Neural cell (in vitro differentiated cells): ENCODE results near the gene KMO. TPM values are rescaled to one million over a fixed set of nuclear protein-coding genes. Genes with fewer than 3 reads are reported as not detected.
A peak's percentile ranks its signal among the peaks of the same experiment; 100 is the strongest.

Experiments
- H2AFZ ChIP-seq: fragments of 200-600, 300-800 bp; sonication (generic), shearing (Covaris generic); 2 replicates; pipeline ENCODE4 v1.6.0; 2014; ENCODE audit warnings: low read depth, mild to moderate bottlenecking, antibody characterized with exemption, low read length, moderate library complexity
- H3F3A ChIP-seq: fragments of 200-600 bp; shearing (Covaris generic); 2 replicates; pipeline ENCODE4 v1.6.1; 2016; ENCODE audit warnings: mild to moderate bottlenecking, moderate library complexity, mixed read lengths, antibody characterized with exemption, low read length; ENCODE audit not compliant: insufficient read depth, poor library complexity, severe bottlenecking
- H3K27ac ChIP-seq: fragments of 200-600, 300-800 bp; sonication (generic), shearing (Covaris generic); 2 replicates; pipeline ENCODE4 v1.5.1; 2014; ENCODE audit warnings: mild to moderate bottlenecking, low read length, moderate library complexity
- H3K27me3 ChIP-seq: fragments of 300-800, 200-600 bp; sonication (generic), shearing (Covaris generic); 2 replicates; pipeline ENCODE4 v1.6.0; 2014; ENCODE audit warnings: mild to moderate bottlenecking, low read depth, low read length, moderate library complexity; ENCODE audit not compliant: insufficient read depth
- H3K36me3 ChIP-seq: fragments of 300-800, 200-600 bp; sonication (generic), shearing (Covaris generic); 2 replicates; pipeline ENCODE4 v1.5.1; 2014; ENCODE audit warnings: mild to moderate bottlenecking, antibody characterized with exemption, low read length, moderate library complexity; ENCODE audit not compliant: insufficient read depth
- H3K4me2 ChIP-seq: fragments of 300-800, 200-600 bp; sonication (generic), shearing (Covaris generic); 2 replicates; pipeline ENCODE4 v1.6.0; 2014; ENCODE audit warnings: mild to moderate bottlenecking, low read length
- H3K4me3 ChIP-seq: fragments of 300-800, 200-600 bp; sonication (generic), shearing (Covaris generic); 2 replicates; pipeline ENCODE4 v1.5.1; 2014; ENCODE audit warnings: mild to moderate bottlenecking, low read length, moderate library complexity
- H3K79me2 ChIP-seq: fragments of 200-600 bp; shearing (Covaris generic); replicated peaks from 2 replicates; pipeline ENCODE4 v1.6.0; 2014; ENCODE audit warnings: mild to moderate bottlenecking, low read length, moderate library complexity; ENCODE audit not compliant: insufficient read depth
- H3K9ac ChIP-seq: fragments of 300-800, 200-600 bp; sonication (generic), shearing (Covaris generic); 2 replicates; pipeline ENCODE4 v1.6.1; 2016; ENCODE audit warnings: mild to moderate bottlenecking, low read length, mixed read lengths
- H3K9me2 ChIP-seq: fragments of 200-600 bp; shearing (Covaris generic); 2 replicates; pipeline ENCODE4 v1.6.1; 2016; ENCODE audit warnings: mild to moderate bottlenecking, low read length, mixed read lengths; ENCODE audit not compliant: insufficient read depth
- H3K9me3 ChIP-seq: fragments of 200-600, 300-800 bp; sonication (generic), shearing (Covaris generic); 2 replicates; pipeline ENCODE4 v1.6.1; 2016; ENCODE audit warnings: mild to moderate bottlenecking, mixed run types, low read length, moderate library complexity, mixed read lengths
- H4K20me1 ChIP-seq: fragments of 200-600 bp; shearing (Covaris generic); 2 replicates; pipeline ENCODE4 v1.6.1; 2016; ENCODE audit warnings: mild to moderate bottlenecking, mixed run types; ENCODE audit not compliant: insufficient read depth
- EP300 ChIP-seq: fragments of 450-650 bp; conservative IDR thresholded peaks from 2 replicates; pipeline ENCODE4 v1.6.1; 2014; ENCODE audit warnings: antibody characterized with exemption, mild to moderate bottlenecking, moderate library complexity; ENCODE audit not compliant: poor library complexity, severe bottlenecking
- EZH2 ChIP-seq: fragments of 200-600, 300-800 bp; shearing (Covaris generic), sonication (generic); IDR thresholded peaks from 2 replicates; pipeline ENCODE4 v1.6.1; 2014; ENCODE audit warnings: antibody characterized with exemption, low read length, borderline replicate concordance, mild to moderate bottlenecking; ENCODE audit not compliant: insufficient read depth, poor library complexity, severe bottlenecking
- MXI1 ChIP-seq: fragments of 450-650 bp; conservative IDR thresholded peaks from 2 replicates; pipeline ENCODE4 v1.6.1; 2014; ENCODE audit warnings: antibody characterized with exemption, mild to moderate bottlenecking; ENCODE audit not compliant: poor library complexity, severe bottlenecking
- POLR2AphosphoS5 ChIP-seq: IDR thresholded peaks from 2 replicates; pipeline ENCODE4 v1.6.1; 2012
- RAD21 ChIP-seq: fragments of 450-650 bp; conservative IDR thresholded peaks from 2 replicates; pipeline ENCODE4 v1.6.1; 2014; ENCODE audit warnings: antibody characterized with exemption, mild to moderate bottlenecking, moderate library complexity
- SMC3 ChIP-seq: fragments of 450-650 bp; conservative IDR thresholded peaks from 2 replicates; pipeline ENCODE4 v1.6.1; 2014; ENCODE audit warnings: antibody characterized with exemption, mild to moderate bottlenecking, moderate library complexity; ENCODE audit not compliant: poor library complexity
- TAF1 ChIP-seq: IDR thresholded peaks from 2 replicates; pipeline ENCODE4 v1.6.1; 2012; ENCODE audit warnings: low read depth
- polyA plus RNA-seq: library from polyadenylated mRNA; depleted of rRNA; stranded (reverse); fragments of >200 nt; gene quantifications from 2 replicates; pipeline ENCODE4 v1.2.3, GENCODE V29; 2014
- TF ChIP-seq, protein P1 (sequence below): fragments of 450-650 bp; IDR thresholded peaks from 2 replicates; pipeline ENCODE4 v1.5.1; 2014; ENCODE audit warnings: antibody characterized with exemption, mild to moderate bottlenecking, moderate library complexity; ENCODE audit not compliant: poor library complexity, severe bottlenecking
- TF ChIP-seq, protein P2 (sequence below): IDR thresholded peaks from 2 replicates; pipeline ENCODE4 v1.6.1; 2012; ENCODE audit warnings: borderline replicate concordance

Gene KMO
- polyA plus RNA-seq, 1 donor from 2014 or later: 0.72 TPM

DNA sequence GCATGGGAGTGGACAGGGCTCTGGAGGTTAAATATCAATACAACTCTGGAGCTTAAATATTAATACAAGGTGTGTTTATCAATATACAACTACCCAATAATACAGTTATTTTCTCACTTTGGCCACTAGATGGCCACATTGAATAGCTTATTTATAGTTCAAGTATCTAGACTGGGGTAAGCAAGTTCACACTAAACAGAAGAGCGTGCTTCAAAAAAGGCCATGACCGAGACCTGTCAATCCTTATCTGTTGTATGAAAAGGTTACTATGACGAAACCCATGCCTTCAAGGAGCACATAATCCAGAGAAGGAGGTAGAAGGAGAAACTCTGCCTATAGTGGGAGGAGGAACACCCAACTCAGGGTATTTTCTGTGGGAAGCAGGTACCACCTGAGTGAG, 78.9 kb downstream of the KMO start:
- TF ChIP-seq SMC3: peak; percentile 76
- TF ChIP-seq RAD21: peak; percentile 77
- TF ChIP-seq, protein P1, sequence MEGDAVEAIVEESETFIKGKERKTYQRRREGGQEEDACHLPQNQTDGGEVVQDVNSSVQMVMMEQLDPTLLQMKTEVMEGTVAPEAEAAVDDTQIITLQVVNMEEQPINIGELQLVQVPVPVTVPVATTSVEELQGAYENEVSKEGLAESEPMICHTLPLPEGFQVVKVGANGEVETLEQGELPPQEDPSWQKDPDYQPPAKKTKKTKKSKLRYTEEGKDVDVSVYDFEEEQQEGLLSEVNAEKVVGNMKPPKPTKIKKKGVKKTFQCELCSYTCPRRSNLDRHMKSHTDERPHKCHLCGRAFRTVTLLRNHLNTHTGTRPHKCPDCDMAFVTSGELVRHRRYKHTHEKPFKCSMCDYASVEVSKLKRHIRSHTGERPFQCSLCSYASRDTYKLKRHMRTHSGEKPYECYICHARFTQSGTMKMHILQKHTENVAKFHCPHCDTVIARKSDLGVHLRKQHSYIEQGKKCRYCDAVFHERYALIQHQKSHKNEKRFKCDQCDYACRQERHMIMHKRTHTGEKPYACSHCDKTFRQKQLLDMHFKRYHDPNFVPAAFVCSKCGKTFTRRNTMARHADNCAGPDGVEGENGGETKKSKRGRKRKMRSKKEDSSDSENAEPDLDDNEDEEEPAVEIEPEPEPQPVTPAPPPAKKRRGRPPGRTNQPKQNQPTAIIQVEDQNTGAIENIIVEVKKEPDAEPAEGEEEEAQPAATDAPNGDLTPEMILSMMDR: peak; percentile 73
- no peak for TF ChIP-seq POLR2AphosphoS5
- H3K36me3 ChIP-seq: no peaks in the 10 kb centered on the region
- H3K79me2 ChIP-seq: no peaks in the 10 kb centered on the region
- H4K20me1 ChIP-seq: no peaks in the 10 kb centered on the region
- H3K4me2 ChIP-seq: no peak overlapping the region
- H3F3A ChIP-seq: no peaks in the 10 kb centered on the region
- H3K9me2 ChIP-seq: no peaks in the 10 kb centered on the region
- no peaks in the 10 kb centered on the region for H3K27me3 ChIP-seq
- H3K9me3 ChIP-seq: no peaks in the 10 kb centered on the region
- H3K27ac ChIP-seq: no peak overlapping the region
- no peak overlapping the region for H3K4me3 ChIP-seq
- no peak overlapping the region for H3K9ac ChIP-seq
- H2AFZ ChIP-seq: no peak overlapping the region

DNA sequence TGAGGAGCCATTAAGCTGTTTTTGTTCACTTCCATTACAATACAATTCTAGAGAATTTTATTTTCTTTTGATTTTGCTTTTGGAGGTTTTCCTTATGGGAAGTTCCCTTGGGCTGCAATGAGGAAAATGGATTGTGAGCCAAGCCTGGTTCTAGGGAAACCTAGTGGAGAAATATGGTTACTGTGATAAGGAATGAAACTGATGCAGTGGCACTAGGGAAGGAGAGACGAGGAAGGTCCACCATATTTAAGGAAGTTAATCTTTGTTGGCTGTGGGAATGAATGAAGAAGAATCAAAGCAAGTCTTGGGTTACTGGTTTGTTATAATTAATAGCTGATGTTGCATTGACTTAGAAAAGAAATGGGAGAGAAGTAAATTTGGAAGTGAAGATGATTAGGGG, 79.6 kb downstream of the KMO start:
- TF ChIP-seq MXI1 (no peak), EP300 (no peak), TAF1 (no peak), SMC3 (no peak), RAD21 (no peak), EZH2 (no peak), POLR2AphosphoS5 (no peak)
- TF ChIP-seq, protein P1: no peak
- TF ChIP-seq, protein P2, sequence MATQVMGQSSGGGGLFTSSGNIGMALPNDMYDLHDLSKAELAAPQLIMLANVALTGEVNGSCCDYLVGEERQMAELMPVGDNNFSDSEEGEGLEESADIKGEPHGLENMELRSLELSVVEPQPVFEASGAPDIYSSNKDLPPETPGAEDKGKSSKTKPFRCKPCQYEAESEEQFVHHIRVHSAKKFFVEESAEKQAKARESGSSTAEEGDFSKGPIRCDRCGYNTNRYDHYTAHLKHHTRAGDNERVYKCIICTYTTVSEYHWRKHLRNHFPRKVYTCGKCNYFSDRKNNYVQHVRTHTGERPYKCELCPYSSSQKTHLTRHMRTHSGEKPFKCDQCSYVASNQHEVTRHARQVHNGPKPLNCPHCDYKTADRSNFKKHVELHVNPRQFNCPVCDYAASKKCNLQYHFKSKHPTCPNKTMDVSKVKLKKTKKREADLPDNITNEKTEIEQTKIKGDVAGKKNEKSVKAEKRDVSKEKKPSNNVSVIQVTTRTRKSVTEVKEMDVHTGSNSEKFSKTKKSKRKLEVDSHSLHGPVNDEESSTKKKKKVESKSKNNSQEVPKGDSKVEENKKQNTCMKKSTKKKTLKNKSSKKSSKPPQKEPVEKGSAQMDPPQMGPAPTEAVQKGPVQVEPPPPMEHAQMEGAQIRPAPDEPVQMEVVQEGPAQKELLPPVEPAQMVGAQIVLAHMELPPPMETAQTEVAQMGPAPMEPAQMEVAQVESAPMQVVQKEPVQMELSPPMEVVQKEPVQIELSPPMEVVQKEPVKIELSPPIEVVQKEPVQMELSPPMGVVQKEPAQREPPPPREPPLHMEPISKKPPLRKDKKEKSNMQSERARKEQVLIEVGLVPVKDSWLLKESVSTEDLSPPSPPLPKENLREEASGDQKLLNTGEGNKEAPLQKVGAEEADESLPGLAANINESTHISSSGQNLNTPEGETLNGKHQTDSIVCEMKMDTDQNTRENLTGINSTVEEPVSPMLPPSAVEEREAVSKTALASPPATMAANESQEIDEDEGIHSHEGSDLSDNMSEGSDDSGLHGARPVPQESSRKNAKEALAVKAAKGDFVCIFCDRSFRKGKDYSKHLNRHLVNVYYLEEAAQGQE: no peak
- no peaks in the 10 kb centered on the region for H3K79me2 ChIP-seq
- H3K36me3 ChIP-seq: no peaks in the 10 kb centered on the region
- H2AFZ ChIP-seq: no peak overlapping the region
- H3F3A ChIP-seq: no peaks in the 10 kb centered on the region
- no peaks in the 10 kb centered on the region for H3K9me2 ChIP-seq
- no peak overlapping the region for H3K27ac ChIP-seq
- no peak overlapping the region for H3K4me2 ChIP-seq
- no peaks in the 10 kb centered on the region for H3K27me3 ChIP-seq
- no peaks in the 10 kb centered on the region for H3K9me3 ChIP-seq
- H3K4me3 ChIP-seq: no peak overlapping the region
- H4K20me1 ChIP-seq: no peaks in the 10 kb centered on the region
- no peak overlapping the region for H3K9ac ChIP-seq
